CD1c-positive myeloid dendritic cell (primary cell): ENCODE data around the gene ADK.
A peak's percentile ranks its signal among the peaks of the same experiment; 100 is the strongest.

Experiments used
- DNase-seq: peaks from one replicate; pipeline ENCODE4 v3.0.0-alpha.2; 2016; ENCODE audit errors: extremely low spot score

ADK gene

DNA sequence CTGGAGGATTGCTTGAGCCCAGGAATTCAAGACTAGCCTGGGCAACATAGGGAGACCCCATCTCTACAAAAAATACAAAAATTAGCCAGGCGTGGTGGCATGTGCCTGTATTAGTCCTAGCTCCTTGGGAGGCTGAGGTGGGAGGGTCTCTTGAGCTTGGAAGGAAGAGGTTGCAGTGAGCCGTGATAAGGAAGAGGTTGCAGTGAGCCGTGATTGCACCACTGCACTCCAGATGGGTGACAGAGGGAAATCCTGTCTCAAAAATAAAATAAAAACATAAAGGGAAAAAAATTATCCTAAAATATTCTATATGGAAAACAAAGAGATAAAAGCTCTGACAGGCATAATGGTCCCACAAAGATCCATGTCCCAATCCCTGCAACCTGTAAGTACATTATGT, 587.5 kb downstream of the ADK start:
- no peak for DNase-seq

DNA sequence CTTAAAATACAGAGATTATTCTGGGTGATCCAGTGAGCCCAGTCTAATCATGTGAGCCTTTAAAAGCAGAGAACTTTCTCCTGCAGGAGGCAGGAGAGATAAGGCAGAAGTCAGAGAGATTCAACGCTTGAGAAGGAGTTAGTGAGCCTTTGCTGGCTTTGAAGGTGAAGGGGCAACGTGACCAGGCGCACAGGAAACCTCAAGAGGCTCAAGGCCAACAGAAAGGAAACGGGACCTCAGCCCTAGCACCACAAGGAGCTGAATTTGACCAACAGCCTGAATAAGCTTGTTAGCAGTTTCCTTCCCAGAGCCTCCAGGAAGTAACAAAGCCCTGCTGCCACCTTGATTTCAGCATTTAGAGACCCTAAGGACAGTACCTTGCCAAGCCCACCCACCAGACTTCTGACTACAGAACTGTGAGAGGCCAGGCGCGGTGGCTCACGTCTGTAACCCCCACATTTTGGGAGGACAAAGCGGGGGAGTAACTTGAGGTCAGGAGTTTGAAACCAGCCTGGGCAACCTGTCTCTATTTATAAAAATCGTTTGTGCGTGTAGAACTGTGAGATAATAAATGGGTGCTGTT, 588.1 kb downstream of the ADK start:
- peak; percentile 13 for DNase-seq

- no peak for DNase-seq
These were observed 592.4 kb downstream of the ADK start for GRCh38 chr10:74743401-74743800.

DNA sequence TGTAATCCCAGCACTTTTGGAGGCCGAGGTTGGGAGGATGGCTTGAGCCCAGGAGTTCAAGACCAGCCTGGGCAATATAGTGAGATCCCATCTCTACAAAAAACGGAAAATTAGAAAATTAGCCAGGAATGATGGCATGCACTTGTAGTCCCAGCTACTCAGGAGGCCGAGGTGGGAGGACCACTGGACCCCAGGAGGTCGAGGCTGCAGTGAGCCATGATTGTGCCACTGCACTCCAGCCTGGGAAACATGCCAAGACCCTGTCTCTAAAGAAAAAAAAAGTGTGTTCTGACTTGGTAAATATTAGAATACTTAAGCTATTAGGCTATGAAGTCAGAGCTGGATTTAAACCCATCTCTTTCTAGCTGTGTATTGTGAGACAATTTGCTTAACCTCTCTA, 594.4 kb downstream of the ADK start:
- no peak for DNase-seq

- DNase-seq: no peak
These were observed 595.8 kb downstream of the ADK start for GRCh38 chr10:74746813-74747212.

GRCh38 chr10:74748468-74749031, 597.5 kb downstream of the ADK start:
- no peak for DNase-seq

DNA sequence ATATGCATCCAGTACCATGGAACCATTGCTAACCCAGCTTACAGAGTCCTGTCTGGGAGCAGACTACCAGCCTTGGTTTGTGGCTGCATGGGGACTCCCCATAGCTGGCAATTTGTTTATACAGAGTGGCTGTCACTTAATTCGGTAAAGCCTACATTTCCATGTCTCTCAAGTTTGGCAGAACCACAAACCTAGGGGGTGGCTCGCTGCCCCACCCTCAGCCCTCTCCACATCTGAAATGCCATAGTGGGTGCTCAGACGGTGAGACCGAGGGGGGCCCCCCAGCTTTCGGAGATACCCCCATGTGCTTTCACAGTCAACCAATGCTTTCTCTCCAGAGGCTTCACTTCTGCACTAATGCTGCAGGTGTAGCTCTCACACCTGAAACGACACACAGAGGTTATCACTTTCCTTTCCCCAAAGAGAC, 599.8 kb downstream of the ADK start:
- no peak for DNase-seq

DNA sequence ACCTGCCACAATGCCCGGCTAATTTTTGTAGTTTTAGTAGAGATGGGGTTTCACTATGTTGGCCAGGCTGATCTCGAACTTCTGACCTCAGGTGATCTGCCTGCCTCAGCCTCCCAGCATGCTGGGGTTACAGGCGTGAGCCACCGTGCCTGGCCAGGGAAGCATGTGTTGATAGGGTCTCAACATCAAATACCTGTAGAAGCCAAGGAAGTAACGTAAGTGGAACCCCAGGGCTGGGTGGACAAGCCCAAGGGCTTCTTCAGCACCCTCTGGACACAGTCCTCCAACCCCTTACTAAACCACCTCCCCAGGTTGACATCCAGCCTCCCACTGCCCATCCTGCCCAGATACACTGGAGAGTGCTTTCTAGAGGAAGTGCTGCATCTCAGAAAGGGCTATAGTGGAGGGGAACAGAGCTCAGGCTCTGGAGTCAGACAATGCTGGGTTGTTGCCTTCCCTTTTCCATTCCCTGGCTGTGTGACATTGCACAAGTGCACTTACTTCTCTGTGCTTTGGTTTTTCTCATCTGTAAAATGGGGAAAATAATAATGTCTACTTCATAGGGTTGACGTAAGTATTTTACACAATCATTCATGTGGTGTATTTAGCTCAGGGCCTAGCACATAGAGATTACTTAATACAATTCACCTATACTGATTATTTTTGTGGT, 601.5 kb downstream of the ADK start:
- DNase-seq: peak; percentile 23

DNA sequence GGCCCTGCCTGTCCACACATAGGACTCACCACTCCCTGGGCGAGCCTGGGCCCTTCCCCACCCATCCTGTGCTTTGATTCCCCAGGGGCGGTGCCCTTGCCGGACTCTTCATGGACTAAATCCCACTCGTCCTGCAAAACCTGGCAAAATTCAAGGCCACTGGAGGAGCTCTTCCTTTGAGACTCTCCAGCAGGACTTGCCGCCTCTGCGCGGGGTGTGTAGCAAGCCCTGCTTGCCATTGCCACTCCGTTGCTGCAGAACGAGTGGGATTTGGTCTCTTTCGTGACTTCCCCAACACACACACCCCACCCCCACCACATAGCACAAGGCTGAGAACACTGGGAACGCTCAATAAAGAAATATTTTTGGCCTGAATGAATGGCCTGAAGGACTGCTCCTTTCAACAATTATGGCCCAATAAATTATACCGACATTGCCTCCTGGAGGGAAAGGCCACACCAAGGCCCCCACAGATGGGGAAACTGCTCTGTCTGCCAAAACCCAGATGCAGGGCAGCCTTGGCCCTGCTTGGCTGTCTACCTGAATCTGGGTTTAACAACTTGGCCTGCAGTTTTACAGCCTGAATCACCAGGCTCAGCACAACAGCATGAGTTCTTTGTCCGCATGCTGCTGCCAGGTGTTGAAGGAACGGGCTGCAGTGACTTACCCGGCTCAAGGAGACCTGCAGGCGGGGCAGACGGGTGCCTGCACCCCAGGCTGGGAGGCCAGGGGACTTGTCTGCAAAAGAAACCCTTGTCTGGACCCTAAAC, 602.6 kb downstream of the ADK start:
- DNase-seq: peak; percentile 34

DNA sequence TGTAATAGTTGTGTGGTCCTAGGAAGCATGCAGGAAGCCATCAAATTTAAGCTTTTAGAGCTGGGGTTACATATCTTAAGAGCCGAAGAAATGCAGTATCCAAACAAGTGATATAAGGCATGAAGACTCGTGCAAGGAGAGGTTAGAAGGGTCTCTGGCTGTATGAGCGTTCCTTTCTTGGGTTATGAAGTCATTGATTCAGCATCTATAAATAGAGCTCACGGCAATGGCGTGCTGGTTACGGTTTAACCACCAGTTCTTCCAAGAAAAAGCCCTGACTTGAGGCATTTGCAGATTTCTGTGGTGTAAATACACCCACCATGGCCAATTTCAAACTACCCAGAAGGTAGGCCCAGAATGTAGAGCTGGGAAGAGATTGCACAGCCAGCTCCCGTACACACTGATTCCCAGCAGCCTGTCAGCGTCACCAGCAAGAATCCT, 603.4 kb downstream of the ADK start:
- no peak for DNase-seq

GRCh38 chr10:74755273-74755672, 604.3 kb downstream of the ADK start:
- DNase-seq: peak; percentile 10
